Vagina (tissue), 2 donors: ENCODE data around the gene SLC17A9.

Source experiments
- CTCF ChIP-seq, 3 experiments: fragments of 450-650 bp in 2 of 3; fragments of 200-600 bp in 1 of 3; sonication (generic) in 1 of 3; IDR thresholded peaks; one replicate each; pipeline ENCODE4 v1.5.1; 2017 to 2019; ENCODE audit warnings: antibody characterized with exemption in 3 of 3, mild to moderate bottlenecking in 2 of 3, moderate library complexity in 2 of 3
- POLR2A ChIP-seq, 2 donors: fragments of 450-650 bp; IDR thresholded peaks; one replicate each; pipeline ENCODE4 v1.6.1; 2017; ENCODE audit warnings: antibody characterized with exemption in 2 of 2, mild to moderate bottlenecking in 2 of 2, moderate library complexity in 2 of 2
- POLR2AphosphoS5 ChIP-seq, 2 donors: sonication (generic); formaldehyde crosslinking; IDR thresholded peaks; one replicate each; pipeline ENCODE4 v1.9.0; 2017; ENCODE audit warnings: antibody characterized with exemption in 2 of 2, mild to moderate bottlenecking in 2 of 2, low read depth in 1 of 2; ENCODE audit not compliant: insufficient read depth in 1 of 2

DNA sequence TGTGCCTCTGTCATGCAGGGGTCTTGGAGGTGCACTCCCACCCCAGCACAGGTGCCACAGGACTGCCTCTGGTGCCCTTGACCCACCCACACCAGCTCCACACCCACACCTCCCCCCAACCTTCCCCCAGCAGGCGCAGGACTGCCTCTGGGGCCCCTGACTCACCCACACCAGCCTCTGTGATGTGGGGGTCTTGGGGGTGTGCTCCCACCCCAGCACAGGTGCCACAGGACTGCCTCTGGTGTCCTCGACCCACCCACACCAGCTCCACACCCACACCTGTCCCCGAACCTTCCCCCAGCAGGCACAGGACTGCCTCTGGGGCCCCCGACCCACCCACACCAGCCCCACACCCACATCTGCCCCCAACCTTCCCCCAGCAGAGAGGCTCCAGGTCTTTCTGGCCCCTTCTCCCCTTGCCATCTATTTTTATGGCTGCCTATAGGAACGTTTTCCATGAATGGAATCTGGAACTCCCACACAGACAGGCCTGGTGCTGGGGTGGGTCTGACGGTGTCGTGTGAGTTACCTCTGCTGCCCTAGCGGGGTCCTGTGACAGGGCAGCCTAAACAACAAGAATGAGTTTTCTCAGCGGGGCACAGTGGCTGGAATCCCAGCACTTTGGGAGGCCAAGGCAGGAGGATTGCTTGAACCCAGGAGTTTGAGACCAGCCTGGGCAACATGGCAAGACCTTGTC, 23.5 kb downstream of the SLC17A9 start:
- TF ChIP-seq CTCF (IDR thresholded peaks at IDR 0.05) = no peak
- TF ChIP-seq POLR2AphosphoS5 (IDR thresholded peaks at IDR 0.05; ENCODE audit: insufficient read depth in 1 of 2, low read depth in 1 of 2) = no peak
- no peak for TF ChIP-seq POLR2A (IDR thresholded peaks at IDR 0.05)
